Esophagus squamous epithelium (tissue), 4 donors: ENCODE data around the gene CPEB3.

Experiments used
- CTCF ChIP-seq, 6 experiments: fragments of 450-650 bp in 4 of 6; fragments of 200-600 bp in 2 of 6; sonication (generic) in 2 of 6; IDR thresholded peaks; one replicate each; pipeline ENCODE4 v1.5.1; 2016 to 2019; ENCODE audit warnings: antibody characterized with exemption in 6 of 6, mild to moderate bottlenecking in 4 of 6, moderate library complexity in 4 of 6
- POLR2A ChIP-seq, 4 donors: fragments of 450-650 bp; IDR thresholded peaks; one replicate each; pipeline ENCODE4 v1.6.1; 2017; ENCODE audit warnings: antibody characterized with exemption in 4 of 4, mild to moderate bottlenecking in 4 of 4, moderate library complexity in 3 of 4

GRCh38 chr10:92181575-92181974, 109.3 kb downstream of the CPEB3 start:
- peak in 3 of 6 experiments; percentile 8 to 25 (median 12) for TF ChIP-seq CTCF (IDR thresholded peaks at IDR 0.05)
- no peak for TF ChIP-seq POLR2A (IDR thresholded peaks at IDR 0.05)
